Endometrial microvascular endothelial cells (primary cell): Measurements from ENCODE around the gene SMIM9. TPM values are rescaled to one million over a fixed set of nuclear protein-coding genes. Genes with fewer than 3 reads are reported as not detected.
"Not testable (repeated sequence)": the region's sequence is repeated elsewhere in the genome, so short reads cannot be mapped to it uniquely, and the experiment has no call there.

ENCODE experiments used
- in situ Hi-C: cut with HindIII; loops from 2 replicates; pipeline ENCODE4 v1.10.0; 2017; ENCODE audit warnings: low sequenced_read_pairs, low pct_unique_long_range_greater_than_20kb; ENCODE audit errors: inconsistent ontology term
- total RNA-seq: library from RNA; depleted of rRNA; stranded (reverse); fragments of >200 nt; gene quantifications from one replicate; pipeline ENCODE4 v1.2.3, GENCODE V29; 2015; ENCODE audit errors: inconsistent ontology term

The SMIM9 gene
- total RNA-seq: not detected

GRCh38 chrX:154834562-154834961 lies at the start of gene SMIM9:
Gene SMIM9 (minus strand): TSS chrX:154834662. CDS start chrX:154830856, 3,806 bp downstream.
- in situ Hi-C loops: no loop called here

DNA sequence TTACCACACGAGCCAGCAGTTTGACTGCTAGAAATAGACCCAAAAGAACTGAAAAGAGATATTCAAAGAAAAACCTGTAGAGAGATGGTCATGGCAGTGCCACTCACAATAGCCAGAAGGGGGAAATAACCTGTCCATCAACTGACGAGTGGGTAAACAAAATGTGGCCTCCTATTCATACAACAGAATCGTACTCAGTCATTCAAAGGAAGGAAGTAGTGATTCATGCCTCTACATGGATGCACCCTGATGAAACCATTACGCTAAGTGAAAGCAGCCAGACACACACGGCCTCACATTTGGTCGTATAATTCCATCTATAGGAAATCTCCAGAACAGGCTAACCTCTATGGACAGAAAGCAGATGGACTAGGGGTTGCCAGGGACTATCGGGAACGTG lies 49.6 kb upstream of the SMIM9 start:
- in situ Hi-C loops: not testable (repeated sequence)

- in situ Hi-C loops: no loop called here
Measured at GRCh38 chrX:154873329-154873728, 38.9 kb upstream of the SMIM9 start.

GRCh38 chrX:154868522-154868921 lies 34.1 kb upstream of the SMIM9 start:
- in situ Hi-C loops: not testable (repeated sequence)

GRCh38 chrX:154855256-154855655 lies 20.8 kb upstream of the SMIM9 start:
- in situ Hi-C loops: no loop called here

GRCh38 chrX:154850957-154851611 lies 16.6 kb upstream of the SMIM9 start:
- in situ Hi-C loops: no loop called here

GRCh38 chrX:154840856-154841255 lies 6.4 kb upstream of the SMIM9 start:
- in situ Hi-C loops: no loop called here

DNA sequence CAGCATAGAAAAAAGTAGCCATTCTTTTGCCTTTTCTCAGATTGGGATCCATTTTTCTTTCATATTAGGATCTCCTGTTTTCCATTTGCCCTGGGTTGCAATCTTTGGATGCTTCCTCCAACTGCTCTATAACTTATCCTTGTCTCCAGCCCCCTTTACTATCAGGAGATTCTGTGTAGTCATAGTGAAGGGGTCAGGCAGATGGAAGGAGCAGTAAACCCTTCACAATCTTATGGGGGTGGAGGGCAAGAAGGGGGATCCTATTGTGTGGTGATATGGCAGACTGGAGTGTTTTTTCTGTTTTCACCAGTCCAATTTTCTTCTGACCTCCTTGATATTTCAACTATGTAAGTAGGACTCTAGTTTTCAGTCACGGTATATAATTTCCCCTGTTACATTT lies 1.7 kb upstream of the SMIM9 start:
- in situ Hi-C loops: no loop called here

- in situ Hi-C loops: no loop called here
Measured at GRCh38 chrX:154833746-154834274, 652 bp downstream of the SMIM9 start.

- in situ Hi-C loops: no loop called here
Measured at GRCh38 chrX:154829926-154830442, 4.5 kb downstream of the SMIM9 start.

- in situ Hi-C loops: no loop called here
Measured at GRCh38 chrX:154829134-154829533, 5.3 kb downstream of the SMIM9 start.

- in situ Hi-C loops: no loop called here
Measured at GRCh38 chrX:154828016-154828408, 6.5 kb downstream of the SMIM9 start.

DNA sequence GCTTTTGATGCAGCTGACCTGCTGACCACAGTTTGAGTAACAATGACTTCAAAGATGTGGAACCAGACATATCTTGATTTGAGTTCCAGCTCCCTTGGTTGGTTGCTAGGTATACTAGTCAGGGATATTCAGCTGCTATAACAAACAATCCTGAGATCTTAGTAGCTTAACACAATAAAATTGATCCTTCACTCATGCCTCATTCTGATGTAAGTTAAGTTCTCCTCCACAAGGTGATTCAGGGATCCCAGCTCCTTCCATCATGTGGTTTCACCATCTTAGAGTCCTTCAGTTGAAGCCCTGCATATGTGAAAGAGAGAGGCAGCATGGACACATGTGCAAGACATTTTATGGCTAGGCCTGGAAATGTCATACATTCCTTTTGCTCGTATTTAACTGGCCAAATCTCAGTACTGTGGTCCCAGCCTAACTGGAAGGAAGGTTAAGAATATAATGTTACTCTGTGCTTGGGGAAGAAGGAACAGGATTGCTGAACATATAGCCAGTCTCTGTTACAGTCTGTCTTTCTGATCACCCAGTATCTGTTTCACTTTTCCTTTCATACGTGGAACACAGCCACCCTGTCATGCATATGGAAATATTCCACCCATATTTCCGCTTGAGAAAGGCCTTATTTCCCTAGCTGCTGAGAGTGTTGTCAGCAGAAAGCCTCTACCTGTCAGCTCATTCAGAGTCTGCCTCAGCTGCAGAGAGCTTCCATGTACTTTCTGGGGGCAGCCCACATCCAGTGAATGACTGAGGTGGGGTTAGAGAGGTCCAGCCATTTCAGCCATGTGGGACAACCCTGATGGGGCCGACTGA lies 7.1 kb downstream of the SMIM9 start:
- in situ Hi-C loops: no loop called here

DNA sequence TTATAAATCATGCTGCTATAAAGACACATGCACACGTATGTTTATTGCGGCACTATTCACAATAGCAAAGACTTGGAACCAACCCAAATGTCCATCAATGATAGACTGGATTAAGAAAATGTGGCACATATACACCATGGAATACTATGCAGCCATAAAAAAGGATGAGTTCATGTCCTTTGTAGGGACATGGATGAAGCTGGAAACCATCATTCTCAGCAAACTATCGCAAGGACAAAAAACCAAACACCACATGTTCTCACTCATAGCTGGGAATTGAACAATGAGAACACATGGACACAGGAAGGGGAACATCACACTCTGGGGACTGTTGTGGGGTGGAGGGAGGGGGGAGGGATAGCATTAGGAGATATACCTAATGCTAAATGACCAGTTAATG lies 8.9 kb downstream of the SMIM9 start:
- in situ Hi-C loops: not testable (repeated sequence)

GRCh38 chrX:154824638-154825037 lies 9.8 kb downstream of the SMIM9 start:
- in situ Hi-C loops: no loop called here

DNA sequence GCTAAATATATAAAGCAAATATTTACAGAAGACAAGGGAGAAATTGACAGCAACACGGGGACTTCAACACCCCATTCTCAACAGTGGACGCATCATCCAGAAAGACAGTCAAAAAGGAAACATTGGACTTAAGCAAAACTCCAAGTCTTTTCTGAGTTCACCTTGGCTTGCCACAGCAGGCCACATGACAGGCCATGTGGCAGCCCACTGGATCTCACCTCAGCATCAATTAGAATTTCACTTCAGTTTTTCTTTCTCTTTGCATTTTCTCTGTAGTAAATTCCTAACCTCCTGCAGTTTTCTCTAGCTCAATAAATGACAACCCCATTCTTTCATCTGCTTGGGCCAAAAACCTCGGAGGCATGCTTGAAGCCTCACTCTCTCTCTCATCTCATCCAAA lies 12.4 kb downstream of the SMIM9 start:
- in situ Hi-C loops: no loop called here

GRCh38 chrX:154821523-154821922 lies 12.9 kb downstream of the SMIM9 start:
- in situ Hi-C loops: no loop called here

DNA sequence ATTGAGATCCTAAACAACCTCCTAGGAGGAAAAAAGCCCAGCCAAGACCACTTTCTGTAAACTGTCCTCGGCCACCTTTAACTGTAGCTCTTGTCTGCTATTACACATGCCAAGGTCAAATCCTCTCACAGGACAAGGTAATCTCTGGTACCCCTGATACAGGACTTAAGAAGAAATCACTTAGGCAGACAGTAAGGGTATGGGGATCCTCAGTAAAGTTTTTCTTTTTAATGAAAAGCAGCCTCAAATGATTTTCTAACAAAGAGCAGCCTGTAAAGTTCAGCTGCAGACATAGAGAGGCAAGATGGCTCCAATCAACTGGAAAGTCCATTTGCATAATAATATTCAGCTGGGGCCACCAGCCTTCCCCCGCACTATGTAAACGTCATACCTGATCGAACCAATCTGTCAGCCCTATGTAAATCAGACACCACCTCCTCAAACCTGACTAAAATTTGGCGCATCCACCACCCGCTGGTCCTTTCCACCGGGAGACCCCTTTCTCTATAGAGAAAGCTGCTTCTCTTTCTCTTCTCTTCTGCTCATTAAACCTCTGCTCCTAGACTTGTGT lies 14.6 kb downstream of the SMIM9 start:
- in situ Hi-C loops: no loop called here

GRCh38 chrX:154818916-154819770 lies 15.3 kb downstream of the SMIM9 start:
- in situ Hi-C loops: no loop called here
